ENCODE data around the gene PLS1.

DNA sequence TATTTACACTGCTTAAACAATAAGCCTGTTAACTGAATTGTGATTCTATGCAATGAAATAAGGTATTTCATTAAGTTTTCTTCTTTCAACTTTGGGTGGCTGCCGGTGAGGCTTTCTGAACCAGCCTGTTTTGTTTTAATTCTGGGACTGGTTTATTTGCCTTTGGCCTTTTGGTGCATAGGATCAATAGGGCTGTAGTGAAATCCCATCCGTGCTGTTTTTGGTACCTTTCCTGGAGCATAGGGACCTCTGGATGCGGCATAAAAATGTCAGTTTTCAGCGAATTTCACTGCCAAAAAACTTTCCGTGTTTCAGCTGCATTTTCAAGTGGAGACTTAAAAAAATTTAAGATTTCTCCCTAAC lies 514 bp downstream of the PLS1 start:
- TF ChIP-seq, protein P1, sequence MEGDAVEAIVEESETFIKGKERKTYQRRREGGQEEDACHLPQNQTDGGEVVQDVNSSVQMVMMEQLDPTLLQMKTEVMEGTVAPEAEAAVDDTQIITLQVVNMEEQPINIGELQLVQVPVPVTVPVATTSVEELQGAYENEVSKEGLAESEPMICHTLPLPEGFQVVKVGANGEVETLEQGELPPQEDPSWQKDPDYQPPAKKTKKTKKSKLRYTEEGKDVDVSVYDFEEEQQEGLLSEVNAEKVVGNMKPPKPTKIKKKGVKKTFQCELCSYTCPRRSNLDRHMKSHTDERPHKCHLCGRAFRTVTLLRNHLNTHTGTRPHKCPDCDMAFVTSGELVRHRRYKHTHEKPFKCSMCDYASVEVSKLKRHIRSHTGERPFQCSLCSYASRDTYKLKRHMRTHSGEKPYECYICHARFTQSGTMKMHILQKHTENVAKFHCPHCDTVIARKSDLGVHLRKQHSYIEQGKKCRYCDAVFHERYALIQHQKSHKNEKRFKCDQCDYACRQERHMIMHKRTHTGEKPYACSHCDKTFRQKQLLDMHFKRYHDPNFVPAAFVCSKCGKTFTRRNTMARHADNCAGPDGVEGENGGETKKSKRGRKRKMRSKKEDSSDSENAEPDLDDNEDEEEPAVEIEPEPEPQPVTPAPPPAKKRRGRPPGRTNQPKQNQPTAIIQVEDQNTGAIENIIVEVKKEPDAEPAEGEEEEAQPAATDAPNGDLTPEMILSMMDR (IDR thresholded peaks at IDR 0.05; ENCODE audit: low read length), result no peak
- TF ChIP-seq EZH2 (IDR thresholded peaks at IDR 0.05; ENCODE audit: borderline replicate concordance, low read length), result no peak
